NOMO-1 treated with dmso at 0.1 percent for 144 hours (cell line): ENCODE measurements around the gene ACTRT2.

Experiments
- DNase-seq: peaks from one replicate; lab custom pipeline; 2025; ENCODE audit not compliant: unreplicated experiment; lab: John Stamatoyannopoulos, UW

ACTRT2 gene

GRCh38 chr1:3017440-3018050, 3.7 kb upstream of the ACTRT2 start:
- DNase-seq, result no peak

- DNase-seq, result no peak
These were observed 3.2 kb upstream of the ACTRT2 start for GRCh38 chr1:3018051-3018471.

- no peak for DNase-seq
These were observed 2.7 kb upstream of the ACTRT2 start for GRCh38 chr1:3018576-3018975.

DNA sequence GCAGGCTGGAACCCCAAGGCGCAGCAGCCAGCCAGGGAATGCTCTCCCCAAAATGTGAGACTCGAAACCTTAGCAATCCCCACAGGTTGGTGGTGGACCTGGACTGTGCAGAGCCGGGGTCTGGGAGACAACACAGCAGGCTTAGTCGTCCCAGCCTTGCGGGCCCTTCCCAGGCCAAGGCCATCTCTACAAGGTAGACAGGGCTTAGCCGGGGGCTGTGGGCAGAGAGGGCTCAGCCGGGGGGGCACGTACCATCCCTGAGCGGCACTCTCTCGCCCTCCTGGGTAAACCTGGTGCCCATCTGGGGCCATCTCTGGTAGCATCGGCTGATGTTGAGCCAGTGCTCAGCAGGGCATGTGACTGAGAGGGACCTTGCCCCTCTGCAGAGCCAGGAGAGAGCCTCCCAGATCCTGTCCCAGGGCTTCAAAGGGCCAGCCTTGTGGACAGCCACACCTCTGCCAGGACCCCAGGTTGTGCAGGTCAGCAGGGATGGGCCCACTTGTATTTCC, 2.2 kb upstream of the ACTRT2 start:
- DNase-seq, result no peak

DNA sequence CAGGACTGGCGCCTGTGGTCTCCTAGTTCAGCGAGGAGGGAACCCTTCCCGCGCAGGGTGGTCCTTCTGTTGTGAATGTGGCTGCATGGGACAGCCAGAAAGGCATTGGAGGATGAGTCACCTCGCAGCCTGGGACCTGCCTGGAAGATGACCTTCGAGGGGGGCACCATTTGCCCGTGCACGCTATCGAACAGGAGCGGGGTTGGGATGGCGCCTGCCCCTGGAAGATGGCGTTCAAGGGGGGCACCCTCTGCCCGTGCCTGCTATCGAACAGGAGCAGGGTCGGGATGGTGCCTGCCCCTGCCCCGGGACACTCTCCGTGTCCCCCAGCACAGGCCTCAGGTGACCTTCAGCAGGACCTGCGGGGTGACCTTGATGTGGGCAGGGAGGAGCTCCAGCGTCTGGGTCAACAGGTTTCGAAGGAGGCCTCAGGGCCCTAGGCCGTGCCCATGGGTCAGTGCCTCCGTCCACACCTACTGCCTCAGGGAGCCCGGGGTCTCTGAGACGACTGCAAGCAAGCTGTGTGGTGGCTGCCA, 1.7 kb upstream of the ACTRT2 start:
- no peak for DNase-seq

- no peak for DNase-seq
These were observed 881 bp upstream of the ACTRT2 start for GRCh38 chr1:3020263-3020909.

DNA sequence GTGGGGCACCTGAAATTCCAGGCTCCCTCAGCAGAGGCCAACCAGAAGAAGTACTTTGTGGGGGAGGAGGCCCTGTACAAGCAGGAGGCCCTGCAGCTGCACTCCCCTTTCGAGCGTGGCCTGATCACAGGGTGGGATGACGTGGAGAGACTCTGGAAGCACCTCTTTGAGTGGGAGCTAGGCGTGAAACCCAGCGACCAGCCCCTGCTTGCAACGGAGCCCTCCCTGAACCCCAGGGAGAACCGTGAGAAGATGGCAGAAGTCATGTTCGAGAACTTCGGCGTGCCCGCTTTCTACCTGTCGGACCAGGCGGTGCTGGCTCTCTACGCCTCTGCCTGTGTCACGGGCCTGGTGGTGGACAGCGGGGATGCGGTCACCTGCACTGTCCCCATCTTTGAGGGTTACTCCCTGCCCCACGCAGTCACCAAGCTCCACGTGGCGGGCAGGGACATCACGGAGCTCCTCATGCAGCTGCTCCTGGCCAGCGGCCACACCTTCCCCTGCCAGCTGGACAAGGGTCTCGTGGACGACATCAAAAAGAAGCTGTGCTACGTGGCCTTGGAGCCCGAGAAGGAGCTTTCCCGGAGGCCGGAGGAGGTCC, 634 bp downstream of the ACTRT2 start:
- DNase-seq, result no peak

DNA sequence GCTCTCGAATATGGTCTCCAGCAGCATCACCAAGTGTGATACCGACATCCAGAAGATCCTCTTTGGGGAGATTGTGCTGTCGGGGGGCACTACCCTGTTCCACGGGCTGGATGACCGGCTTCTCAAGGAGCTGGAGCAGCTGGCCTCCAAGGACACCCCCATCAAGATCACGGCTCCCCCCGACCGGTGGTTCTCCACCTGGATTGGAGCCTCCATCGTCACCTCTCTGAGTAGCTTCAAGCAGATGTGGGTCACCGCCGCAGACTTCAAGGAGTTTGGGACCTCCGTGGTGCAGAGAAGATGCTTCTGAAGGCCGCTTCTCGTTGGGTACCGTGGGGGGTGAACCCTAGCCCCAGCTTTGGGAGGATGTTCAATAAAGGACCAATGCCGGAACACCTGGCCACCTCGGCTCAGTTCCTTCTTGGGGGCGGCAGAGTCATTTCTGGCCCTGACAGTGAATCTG, 1.3 kb downstream of the ACTRT2 start:
- no peak for DNase-seq

DNA sequence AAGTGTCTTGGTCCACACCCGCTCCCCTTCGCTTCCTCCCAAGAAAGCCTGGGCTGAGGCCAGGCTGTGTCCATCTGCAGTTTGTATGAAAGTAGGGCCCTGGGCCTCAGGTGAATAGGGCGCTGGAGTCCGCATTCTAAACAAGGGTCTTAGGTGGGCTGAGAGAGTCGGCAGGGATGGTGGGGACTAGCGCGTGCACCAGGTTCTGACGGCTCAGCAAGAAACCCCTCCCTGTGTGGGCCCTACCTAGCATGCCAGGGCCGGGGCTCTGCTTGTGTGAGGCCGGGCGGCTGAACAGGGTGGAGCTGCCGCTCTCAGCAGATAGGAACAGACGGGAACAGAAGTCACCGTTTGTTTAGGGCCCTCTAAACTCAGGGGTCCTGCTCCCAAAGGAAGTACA, 1.7 kb downstream of the ACTRT2 start:
- no peak for DNase-seq

DNA sequence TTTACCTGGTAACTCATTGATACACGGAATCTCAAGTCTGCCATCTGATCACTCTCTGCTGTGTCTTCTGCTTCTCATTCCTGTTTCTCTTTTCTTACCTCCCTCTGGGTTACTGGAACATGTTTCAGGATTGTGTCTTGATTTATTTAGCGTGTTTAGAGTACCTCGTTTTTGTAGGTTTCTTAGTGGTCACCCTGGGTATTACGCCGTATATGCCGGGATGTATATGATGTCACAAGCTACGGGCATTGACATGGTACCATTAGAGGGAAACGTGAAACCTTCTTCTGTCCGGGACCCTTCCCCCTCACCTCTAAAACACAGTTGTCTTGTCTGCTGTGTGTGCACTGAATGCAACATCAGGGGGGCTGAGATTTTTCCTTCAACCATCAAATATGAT, 2.8 kb downstream of the ACTRT2 start:
- DNase-seq, result no peak

GRCh38 chr1:3024588-3024987, 3.3 kb downstream of the ACTRT2 start:
- DNase-seq, result no peak

DNA sequence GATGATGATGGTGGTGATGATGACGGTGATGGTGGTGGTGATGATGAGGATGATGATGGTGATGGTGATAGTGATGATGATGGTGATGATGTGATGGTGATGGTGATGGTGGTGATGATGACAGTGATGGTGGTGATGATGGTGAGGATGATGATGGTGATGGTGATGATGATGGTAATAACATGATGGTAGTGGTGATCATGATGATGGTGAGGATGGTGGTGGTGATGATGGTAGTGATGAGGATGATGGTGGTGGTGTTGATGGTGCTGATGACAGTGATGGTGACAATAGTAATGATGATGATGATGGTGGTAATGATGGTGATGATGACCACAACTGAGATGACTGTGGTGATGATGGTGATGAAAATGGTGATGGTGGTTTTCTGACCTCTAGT, 4.9 kb downstream of the ACTRT2 start:
- DNase-seq, result no peak

DNA sequence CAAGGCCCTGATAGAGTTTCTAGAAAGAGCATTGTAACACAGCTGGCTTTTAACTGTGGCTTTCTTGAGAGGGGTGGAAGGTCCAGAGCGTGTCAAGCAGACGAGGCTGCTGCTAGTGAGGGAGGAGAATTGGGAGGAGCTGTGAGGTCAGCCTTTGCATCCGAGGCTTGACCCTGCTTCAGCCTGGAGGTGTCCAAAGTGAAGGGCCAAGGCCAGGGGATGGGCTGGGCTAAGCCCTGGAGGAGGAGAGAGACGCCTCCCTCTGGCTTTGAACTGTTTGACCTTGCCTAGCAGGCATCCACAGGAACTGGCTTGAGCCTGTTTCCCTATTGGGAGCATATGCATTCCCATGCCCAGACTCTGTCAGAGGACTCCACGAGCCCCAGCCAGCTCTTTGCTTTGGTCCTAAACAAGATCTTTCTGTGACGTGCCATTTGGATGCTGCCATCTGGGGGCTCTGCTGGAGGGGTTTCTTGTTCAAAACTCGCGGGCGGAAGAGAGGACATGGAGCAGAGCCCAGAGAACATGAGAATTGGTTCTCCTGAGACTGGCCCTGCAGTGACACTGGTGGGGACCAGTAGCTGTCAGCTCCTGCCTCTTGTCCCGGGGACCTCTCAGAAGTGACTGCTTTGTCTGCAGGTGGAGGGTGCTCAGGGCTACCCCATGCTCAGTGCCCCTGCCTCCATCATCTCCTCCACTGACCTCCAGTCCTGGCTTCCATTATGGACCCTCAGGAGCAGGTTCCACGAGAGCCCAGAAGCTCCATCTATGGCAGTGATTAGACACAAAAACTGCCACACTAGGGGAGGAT, 5.5 kb downstream of the ACTRT2 start:
- DNase-seq, result no peak

DNA sequence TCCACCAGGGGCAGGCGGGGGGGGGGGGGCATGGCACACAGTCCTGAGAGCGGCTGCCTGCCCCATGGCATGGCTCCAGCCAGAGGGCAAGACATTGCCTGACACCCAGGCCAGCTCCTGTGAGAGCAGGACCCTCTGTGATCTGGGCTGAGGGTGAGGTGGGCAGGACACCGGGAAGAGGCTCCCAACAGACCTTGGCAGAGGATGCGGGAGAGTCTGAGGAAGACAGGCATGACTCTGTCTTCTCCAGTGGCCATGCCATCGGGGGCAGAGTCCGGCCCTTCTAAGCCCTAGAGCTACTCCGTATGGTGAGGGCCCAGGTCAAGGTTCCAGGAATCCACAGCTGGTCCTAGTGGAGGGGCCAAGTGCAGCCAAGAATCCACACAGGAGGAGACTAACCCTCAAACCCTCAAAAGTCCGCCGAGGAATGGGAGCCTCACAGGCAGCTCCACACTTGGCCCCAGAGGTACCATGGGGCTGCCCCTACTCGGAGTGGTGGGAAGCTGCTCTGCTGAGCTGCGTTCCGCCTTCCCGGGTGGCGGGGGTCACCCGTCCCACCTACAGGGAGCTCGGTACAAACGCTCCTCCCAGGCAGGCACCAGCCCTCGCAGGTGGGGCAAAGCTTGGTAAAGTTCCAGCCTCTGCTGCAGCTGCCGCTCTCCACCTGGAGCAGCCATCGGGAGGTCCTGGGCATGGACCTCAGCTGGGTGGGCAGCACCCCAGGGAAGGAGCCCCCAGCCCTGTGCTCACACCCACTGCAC, 6.5 kb downstream of the ACTRT2 start:
- no peak for DNase-seq

- no peak for DNase-seq
These were observed 7.4 kb downstream of the ACTRT2 start for GRCh38 chr1:3028531-3029282.

DNA sequence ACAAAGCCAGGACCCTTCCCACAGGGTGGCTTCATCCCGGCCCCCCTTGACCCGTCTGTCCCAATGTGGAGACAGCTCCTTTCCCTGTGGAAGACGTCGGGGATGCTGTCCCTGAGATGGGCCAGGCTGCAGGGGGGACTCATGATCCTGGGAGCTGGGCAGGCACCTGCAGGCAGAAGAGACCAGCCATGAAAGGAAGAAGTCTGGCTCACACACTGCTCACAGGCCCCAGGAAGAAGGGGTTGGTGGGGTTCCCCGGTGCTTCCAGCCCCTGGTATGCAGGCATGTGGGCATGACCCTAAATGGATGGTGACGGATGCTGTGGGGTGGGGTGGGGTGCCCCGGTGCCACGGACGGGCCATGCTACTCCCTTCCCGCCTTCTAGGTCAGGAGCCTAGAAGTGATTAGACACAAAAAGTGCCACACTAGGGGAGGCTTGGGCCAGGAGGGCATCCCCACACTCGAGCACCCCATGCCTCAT, 8.3 kb downstream of the ACTRT2 start:
- DNase-seq, result no peak

DNA sequence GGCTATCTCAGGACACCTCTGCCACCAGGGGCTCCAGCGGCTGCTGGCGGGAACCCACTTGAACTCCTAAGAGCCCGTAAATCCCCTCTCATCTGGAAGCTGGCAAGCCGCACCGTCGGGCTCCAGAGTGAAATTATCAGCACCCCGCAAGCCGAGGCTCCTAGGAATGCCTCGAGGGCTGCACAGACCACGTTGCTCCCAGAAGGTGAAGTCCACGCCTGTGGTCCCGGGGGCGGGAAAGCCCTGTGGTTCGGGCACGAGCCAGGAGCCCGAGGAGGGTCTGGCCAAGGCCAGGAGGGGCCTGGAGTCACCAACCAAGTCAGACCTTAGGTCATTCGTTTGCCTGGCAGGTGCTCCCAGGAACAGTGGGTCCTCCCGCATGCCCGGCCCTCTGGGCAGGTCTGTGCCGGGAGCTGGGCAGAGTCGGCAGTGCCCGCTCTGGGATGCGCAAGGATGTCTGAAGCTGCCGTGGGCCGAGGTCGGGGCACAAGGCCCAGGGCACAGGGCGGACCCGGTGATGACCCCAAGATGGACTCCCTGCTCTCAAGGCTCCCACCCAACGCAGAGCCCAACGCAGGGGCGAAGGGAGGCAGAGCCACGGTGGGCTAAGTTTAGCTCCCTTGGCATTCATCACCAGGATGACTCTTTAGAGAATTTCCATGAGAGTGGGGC, 8.9 kb downstream of the ACTRT2 start:
- no peak for DNase-seq

- no peak for DNase-seq
These were observed 9.6 kb downstream of the ACTRT2 start for GRCh38 chr1:3030663-3031381.
